Panc1 (cell line): ENCODE results near the gene GADL1. TPM values are rescaled to one million over a fixed set of nuclear protein-coding genes. Genes with fewer than 3 reads are reported as not detected.

Source experiments
- ATAC-seq: fragments of 200-7000 bp; cut with Tn5 transposase; 2 replicates; pipeline ENCODE4 v1.9.1; 2020; ENCODE audit warnings: mild to moderate bottlenecking, moderate library complexity
- BruUV-seq: library from RNA; stranded (reverse); fragments of 400-500 nt; replicated peaks from 2 replicates; lab custom pipeline; 2021; lab: Mats Ljungman, UMichigan
- CTCF ChIA-PET: fragments of 300-600 bp; sonication (Branson Sonifier 250); formaldehyde crosslinking; loops from one replicate; lab custom pipeline; 2022; ENCODE audit warnings: antibody characterized with exemption; lab: Charles Lee
- POLR2A ChIA-PET: fragments of 300-600 bp; sonication (Branson Sonifier 250); formaldehyde crosslinking; loops from one replicate; lab custom pipeline; 2022; ENCODE audit warnings: antibody characterized with exemption; lab: Charles Lee
- DNase-seq: peaks from one replicate; pipeline ENCODE4 v3.0.0-alpha.2; 2010; ENCODE audit warnings: low read depth, low spot score
- H3K27ac ChIP-seq: 2 replicates; pipeline ENCODE4 v1.5.1; 2011; ENCODE audit warnings: mild to moderate bottlenecking, low read length, inconsistent platforms
- H3K27me3 ChIP-seq: fragments of 200-500 bp; sonication (Bioruptor generic); 2 replicates; pipeline ENCODE4 v1.6.0; 2014; ENCODE audit warnings: low read length, inconsistent platforms; ENCODE audit not compliant: control insufficient read depth, insufficient read depth
- H3K36me3 ChIP-seq: fragments of 200-500 bp; sonication (Bioruptor generic); 2 replicates; pipeline ENCODE4 v1.5.1; 2014; ENCODE audit warnings: inconsistent platforms, mild to moderate bottlenecking, low read length, moderate library complexity; ENCODE audit not compliant: control insufficient read depth, insufficient read depth
- H3K4me1 ChIP-seq: 2 replicates; pipeline ENCODE4 v1.5.1; 2011; ENCODE audit warnings: inconsistent platforms, mild to moderate bottlenecking, low read length, moderate library complexity; ENCODE audit not compliant: control insufficient read depth, insufficient read depth
- H3K4me3 ChIP-seq, 2 experiments: 2 replicates each; pipeline ENCODE4 v1.5.1; 2011 to 2012; ENCODE audit warnings: low read depth in 2 of 2, low read length in 2 of 2, mild to moderate bottlenecking in 2 of 2, inconsistent platforms in 1 of 2, moderate library complexity in 1 of 2
- H3K9me3 ChIP-seq: fragments of 200-500 bp; sonication (Bioruptor generic); 2 replicates; pipeline ENCODE4 v1.5.1; 2014; ENCODE audit warnings: low read depth, mild to moderate bottlenecking, inconsistent platforms, low read length, moderate library complexity; ENCODE audit not compliant: control insufficient read depth, insufficient read depth
- POLR2AphosphoS5 ChIP-seq: IDR thresholded peaks from 2 replicates; pipeline ENCODE4 v1.6.1; 2012; ENCODE audit warnings: mild to moderate bottlenecking, low read depth, low read length, moderate library complexity
- SIN3A ChIP-seq: IDR thresholded peaks from 2 replicates; pipeline ENCODE4 v1.6.1; 2012; ENCODE audit warnings: low read depth, mild to moderate bottlenecking, low read length, moderate library complexity, borderline replicate concordance; ENCODE audit not compliant: insufficient read depth
- TCF7L2 ChIP-seq: IDR thresholded peaks from 2 replicates; pipeline ENCODE4 v1.6.1; 2011; ENCODE audit warnings: mild to moderate bottlenecking, low read depth, low read length, inconsistent platforms
- in situ Hi-C: cut with HindIII; loops from 2 replicates; pipeline ENCODE4 v1.10.0; 2016; ENCODE audit warnings: low sequenced_read_pairs, low pct_unique_long_range_greater_than_20kb
- intact Hi-C: fragments of 100-400 bp; cut with micrococcal nuclease; formaldehyde crosslinking; loops from one replicate; pipeline ENCODE4 v1.10.0; 2022; ENCODE audit not compliant: unreplicated experiment
- total RNA-seq: library from RNA; stranded (reverse); gene quantifications from one replicate; pipeline ENCODE4 v1.2.1, GENCODE V29; 2021; ENCODE audit not compliant: unreplicated experiment
- TF ChIP-seq, protein P1 (sequence below): fragments of 450-650 bp; IDR thresholded peaks from 2 replicates; pipeline ENCODE4 v1.5.1; 2017; ENCODE audit warnings: mild to moderate bottlenecking
- TF ChIP-seq, protein P2 (sequence below), 2 experiments: IDR thresholded peaks; 2 replicates each; pipeline ENCODE4 v1.6.1; 2011 to 2012; ENCODE audit warnings: low read depth in 2 of 2, control low read depth in 1 of 2, low read length in 1 of 2, mild to moderate bottlenecking in 1 of 2, moderate library complexity in 1 of 2; ENCODE audit not compliant: insufficient read depth in 1 of 2

Gene GADL1
- total RNA-seq, 1 experiment from 2014 or later = not detected

DNA sequence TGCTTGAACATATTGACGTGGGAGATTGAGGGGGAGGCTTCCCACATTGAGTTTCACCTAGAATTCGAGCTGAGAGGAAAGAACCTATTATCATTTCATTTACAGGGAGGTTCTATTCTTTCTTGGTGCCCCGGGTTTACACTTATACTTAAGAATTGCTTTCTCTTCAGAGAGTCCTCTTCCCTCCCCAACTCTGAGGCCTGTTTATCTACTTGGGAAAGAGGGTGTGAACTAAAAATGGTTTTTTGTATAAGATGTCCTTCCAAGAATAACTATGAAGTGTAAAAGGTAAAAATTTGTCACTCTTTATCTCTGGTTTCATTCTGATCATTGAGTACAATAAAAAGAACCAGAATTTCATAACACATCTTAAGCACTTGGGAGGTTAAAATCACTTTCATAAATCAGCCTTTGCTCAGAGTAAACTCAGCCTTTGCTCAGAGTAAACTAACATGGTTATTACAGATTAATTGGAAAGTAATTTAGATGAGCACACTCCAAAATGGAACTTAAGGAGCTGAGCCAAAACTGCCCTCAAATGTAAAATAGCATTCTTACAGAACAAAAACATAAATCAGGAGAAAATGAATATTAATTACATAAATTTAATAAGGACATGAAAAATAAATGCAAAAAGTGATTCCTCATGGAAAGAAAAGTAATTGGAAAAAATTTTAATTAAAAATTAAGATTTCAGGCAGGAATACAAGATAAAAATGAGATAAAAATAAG, 75.2 kb downstream of the GADL1 start:
- BruUV-seq = no TSS peak
- Histone ChIP-seq H3K36me3 (no peaks in the 10 kb centered on the region), H3K4me3 (no peak overlapping the region), H3K27ac (no peak overlapping the region), H3K27me3 (no peaks in the 10 kb centered on the region), H3K4me1 (no peaks in the 10 kb centered on the region), H3K9me3 (no peaks in the 10 kb centered on the region)
- POLR2A ChIA-PET = no interaction called here
- intact Hi-C loops = no loop called here
- DNase-seq (no peak), ATAC-seq (no peak)
- CTCF ChIA-PET = no interaction called here
- TF ChIP-seq, protein P1, sequence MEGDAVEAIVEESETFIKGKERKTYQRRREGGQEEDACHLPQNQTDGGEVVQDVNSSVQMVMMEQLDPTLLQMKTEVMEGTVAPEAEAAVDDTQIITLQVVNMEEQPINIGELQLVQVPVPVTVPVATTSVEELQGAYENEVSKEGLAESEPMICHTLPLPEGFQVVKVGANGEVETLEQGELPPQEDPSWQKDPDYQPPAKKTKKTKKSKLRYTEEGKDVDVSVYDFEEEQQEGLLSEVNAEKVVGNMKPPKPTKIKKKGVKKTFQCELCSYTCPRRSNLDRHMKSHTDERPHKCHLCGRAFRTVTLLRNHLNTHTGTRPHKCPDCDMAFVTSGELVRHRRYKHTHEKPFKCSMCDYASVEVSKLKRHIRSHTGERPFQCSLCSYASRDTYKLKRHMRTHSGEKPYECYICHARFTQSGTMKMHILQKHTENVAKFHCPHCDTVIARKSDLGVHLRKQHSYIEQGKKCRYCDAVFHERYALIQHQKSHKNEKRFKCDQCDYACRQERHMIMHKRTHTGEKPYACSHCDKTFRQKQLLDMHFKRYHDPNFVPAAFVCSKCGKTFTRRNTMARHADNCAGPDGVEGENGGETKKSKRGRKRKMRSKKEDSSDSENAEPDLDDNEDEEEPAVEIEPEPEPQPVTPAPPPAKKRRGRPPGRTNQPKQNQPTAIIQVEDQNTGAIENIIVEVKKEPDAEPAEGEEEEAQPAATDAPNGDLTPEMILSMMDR = no peak
- no peak for TF ChIP-seq TCF7L2
- TF ChIP-seq POLR2AphosphoS5 = no peak
- TF ChIP-seq SIN3A = no peak
- TF ChIP-seq, protein P2, sequence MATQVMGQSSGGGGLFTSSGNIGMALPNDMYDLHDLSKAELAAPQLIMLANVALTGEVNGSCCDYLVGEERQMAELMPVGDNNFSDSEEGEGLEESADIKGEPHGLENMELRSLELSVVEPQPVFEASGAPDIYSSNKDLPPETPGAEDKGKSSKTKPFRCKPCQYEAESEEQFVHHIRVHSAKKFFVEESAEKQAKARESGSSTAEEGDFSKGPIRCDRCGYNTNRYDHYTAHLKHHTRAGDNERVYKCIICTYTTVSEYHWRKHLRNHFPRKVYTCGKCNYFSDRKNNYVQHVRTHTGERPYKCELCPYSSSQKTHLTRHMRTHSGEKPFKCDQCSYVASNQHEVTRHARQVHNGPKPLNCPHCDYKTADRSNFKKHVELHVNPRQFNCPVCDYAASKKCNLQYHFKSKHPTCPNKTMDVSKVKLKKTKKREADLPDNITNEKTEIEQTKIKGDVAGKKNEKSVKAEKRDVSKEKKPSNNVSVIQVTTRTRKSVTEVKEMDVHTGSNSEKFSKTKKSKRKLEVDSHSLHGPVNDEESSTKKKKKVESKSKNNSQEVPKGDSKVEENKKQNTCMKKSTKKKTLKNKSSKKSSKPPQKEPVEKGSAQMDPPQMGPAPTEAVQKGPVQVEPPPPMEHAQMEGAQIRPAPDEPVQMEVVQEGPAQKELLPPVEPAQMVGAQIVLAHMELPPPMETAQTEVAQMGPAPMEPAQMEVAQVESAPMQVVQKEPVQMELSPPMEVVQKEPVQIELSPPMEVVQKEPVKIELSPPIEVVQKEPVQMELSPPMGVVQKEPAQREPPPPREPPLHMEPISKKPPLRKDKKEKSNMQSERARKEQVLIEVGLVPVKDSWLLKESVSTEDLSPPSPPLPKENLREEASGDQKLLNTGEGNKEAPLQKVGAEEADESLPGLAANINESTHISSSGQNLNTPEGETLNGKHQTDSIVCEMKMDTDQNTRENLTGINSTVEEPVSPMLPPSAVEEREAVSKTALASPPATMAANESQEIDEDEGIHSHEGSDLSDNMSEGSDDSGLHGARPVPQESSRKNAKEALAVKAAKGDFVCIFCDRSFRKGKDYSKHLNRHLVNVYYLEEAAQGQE (IDR thresholded peaks at IDR 0.05; ENCODE audit: insufficient read depth in 1 of 2, low read depth in 2 of 2, low read length in 1 of 2) = no peak
- in situ Hi-C loops = no loop called here

DNA sequence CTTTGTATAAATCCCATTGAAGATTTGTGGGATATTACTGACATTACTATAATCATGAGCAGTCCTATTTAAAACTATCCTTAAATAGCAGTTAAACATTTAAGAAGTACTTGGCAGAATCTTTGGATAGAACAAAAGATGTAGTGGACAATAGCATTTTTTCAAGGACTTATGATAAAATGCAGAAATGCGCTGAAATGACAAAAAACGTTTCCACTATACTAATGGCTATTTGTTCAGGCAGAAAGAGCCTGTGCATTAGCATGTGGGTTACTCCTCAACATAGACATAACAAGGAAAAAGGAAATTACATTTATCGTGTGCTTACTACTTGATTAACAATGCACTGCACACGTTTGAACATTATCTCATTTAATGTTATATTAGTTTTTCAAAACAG, 80.7 kb downstream of the GADL1 start:
- no peak for ATAC-seq
- POLR2A ChIA-PET = no interaction called here
- no peak for DNase-seq
- intact Hi-C loops = no loop called here
- no peaks in the 10 kb centered on the region for H3K36me3 ChIP-seq
- no peaks in the 10 kb centered on the region for H3K4me1 ChIP-seq
- no peak overlapping the region for H3K4me3 ChIP-seq
- H3K9me3 ChIP-seq = no peaks in the 10 kb centered on the region
- in situ Hi-C loops = no loop called here
- TF ChIP-seq, protein P1 = no peak
- TF ChIP-seq TCF7L2 = no peak
- no peak for TF ChIP-seq SIN3A
- H3K27ac ChIP-seq = no peak overlapping the region
- BruUV-seq = no TSS peak
- CTCF ChIA-PET = no interaction called here
- no peaks in the 10 kb centered on the region for H3K27me3 ChIP-seq
